ENCODE results near the gene CFAP73.

CFAP73 gene

GRCh38 chr12:113196990-113197389 is 47.5 kb downstream of the CFAP73 start:
- H3K4me3 ChIP-seq (replicated peaks; ENCODE audit: low read depth, low read length): no peak overlapping the region
- peak; percentile 75 for TF ChIP-seq CTCF (IDR thresholded peaks at IDR 0.05; ENCODE audit: low read depth, low read length, missing control alignments)
- DNase-seq (ENCODE audit: extremely low read depth, low read depth): peak; percentile 65

- no peak for TF ChIP-seq CTCF (IDR thresholded peaks at IDR 0.05; ENCODE audit: low read depth, low read length, missing control alignments)
- no peak overlapping the region for H3K4me3 ChIP-seq (replicated peaks; ENCODE audit: low read depth, low read length)
- no peak for DNase-seq (ENCODE audit: extremely low read depth, low read depth)
Measured at GRCh38 chr12:113197518-113198077, 48.1 kb downstream of the CFAP73 start.

- no peak for DNase-seq (ENCODE audit: extremely low read depth, low read depth)
- H3K4me3 ChIP-seq (replicated peaks; ENCODE audit: low read depth, low read length): no peak overlapping the region
- TF ChIP-seq CTCF (IDR thresholded peaks at IDR 0.05; ENCODE audit: low read depth, low read length, missing control alignments): no peak
Measured at GRCh38 chr12:113198296-113198695, 48.8 kb downstream of the CFAP73 start.

GRCh38 chr12:113200021-113200797 is 50.7 kb downstream of the CFAP73 start:
- no peak for DNase-seq (ENCODE audit: extremely low read depth, low read depth)
- no peak for TF ChIP-seq CTCF (IDR thresholded peaks at IDR 0.05; ENCODE audit: low read depth, low read length, missing control alignments)
- no peak overlapping the region for H3K4me3 ChIP-seq (replicated peaks; ENCODE audit: low read depth, low read length)

GRCh38 chr12:113201187-113202177 is 52.0 kb downstream of the CFAP73 start:
- no peak for TF ChIP-seq CTCF (IDR thresholded peaks at IDR 0.05; ENCODE audit: low read depth, low read length, missing control alignments)
- DNase-seq (ENCODE audit: extremely low read depth, low read depth): no peak
- H3K4me3 ChIP-seq (replicated peaks; ENCODE audit: low read depth, low read length): no peak overlapping the region

- no peak overlapping the region for H3K4me3 ChIP-seq (replicated peaks; ENCODE audit: low read depth, low read length)
- DNase-seq (ENCODE audit: extremely low read depth, low read depth): no peak
- TF ChIP-seq CTCF (IDR thresholded peaks at IDR 0.05; ENCODE audit: low read depth, low read length, missing control alignments): no peak
Measured at GRCh38 chr12:113202300-113203075, 53.0 kb downstream of the CFAP73 start.

All from HFF-Myc (cell line).